Esophagus squamous epithelium (tissue), 4 donors: ENCODE results near the gene MUCL3.

Experiments used
- POLR2A ChIP-seq, 4 donors: fragments of 450-650 bp; IDR thresholded peaks; one replicate each; pipeline ENCODE4 v1.6.1; 2017; ENCODE audit warnings: antibody characterized with exemption in 4 of 4, mild to moderate bottlenecking in 4 of 4, moderate library complexity in 3 of 4
- TF ChIP-seq, protein P1 (sequence below), 6 experiments: fragments of 450-650 bp in 4 of 6; fragments of 200-600 bp in 2 of 6; sonication (generic) in 2 of 6; IDR thresholded peaks; one replicate each; pipeline ENCODE4 v1.5.1; 2016 to 2019; ENCODE audit warnings: antibody characterized with exemption in 6 of 6, mild to moderate bottlenecking in 4 of 6, moderate library complexity in 4 of 6

- TF ChIP-seq, protein P1, sequence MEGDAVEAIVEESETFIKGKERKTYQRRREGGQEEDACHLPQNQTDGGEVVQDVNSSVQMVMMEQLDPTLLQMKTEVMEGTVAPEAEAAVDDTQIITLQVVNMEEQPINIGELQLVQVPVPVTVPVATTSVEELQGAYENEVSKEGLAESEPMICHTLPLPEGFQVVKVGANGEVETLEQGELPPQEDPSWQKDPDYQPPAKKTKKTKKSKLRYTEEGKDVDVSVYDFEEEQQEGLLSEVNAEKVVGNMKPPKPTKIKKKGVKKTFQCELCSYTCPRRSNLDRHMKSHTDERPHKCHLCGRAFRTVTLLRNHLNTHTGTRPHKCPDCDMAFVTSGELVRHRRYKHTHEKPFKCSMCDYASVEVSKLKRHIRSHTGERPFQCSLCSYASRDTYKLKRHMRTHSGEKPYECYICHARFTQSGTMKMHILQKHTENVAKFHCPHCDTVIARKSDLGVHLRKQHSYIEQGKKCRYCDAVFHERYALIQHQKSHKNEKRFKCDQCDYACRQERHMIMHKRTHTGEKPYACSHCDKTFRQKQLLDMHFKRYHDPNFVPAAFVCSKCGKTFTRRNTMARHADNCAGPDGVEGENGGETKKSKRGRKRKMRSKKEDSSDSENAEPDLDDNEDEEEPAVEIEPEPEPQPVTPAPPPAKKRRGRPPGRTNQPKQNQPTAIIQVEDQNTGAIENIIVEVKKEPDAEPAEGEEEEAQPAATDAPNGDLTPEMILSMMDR (IDR thresholded peaks at IDR 0.05), result peak in 1 of 6 experiments; percentile 8
- TF ChIP-seq POLR2A (IDR thresholded peaks at IDR 0.05), result no peak
These were observed 18.3 kb upstream of the MUCL3 start for GRCh38 chr6:30922447-30922852.
